Activated T-helper 17 cell treated with anti-CD3 and anti-CD28 coated beads, Interleukin-2, amount 50 U/mL, for 72 hours (primary cell): Measurements from ENCODE around the gene OR1L1. TPM values are rescaled to one million over a fixed set of nuclear protein-coding genes. Genes with fewer than 3 reads are reported as not detected.

Experiments
- ATAC-seq: fragments of 150-1000 bp; cut with Tn5 transposase; replicated peaks from 2 replicates; pipeline ENCODE4 v1.10.0; 2021; ENCODE audit warnings: mild to moderate bottlenecking, moderate library complexity
- H3K27ac Mint-ChIP-seq: one replicate; pipeline ENCODE4 v1.8.0; 2022; ENCODE audit warnings: mixed read lengths
- H3K27me3 Mint-ChIP-seq: one replicate; pipeline ENCODE4 v1.8.0; 2022; ENCODE audit warnings: mixed read lengths
- H3K36me3 Mint-ChIP-seq: one replicate; pipeline ENCODE4 v1.8.0; 2022; ENCODE audit warnings: low read depth, mild to moderate bottlenecking, mixed read lengths
- H3K4me1 Mint-ChIP-seq: one replicate; pipeline ENCODE4 v1.8.0; 2022; ENCODE audit warnings: mixed read lengths
- H3K4me3 Mint-ChIP-seq: one replicate; pipeline ENCODE4 v1.8.0; 2022; ENCODE audit warnings: mild to moderate bottlenecking, mixed read lengths
- H3K9me3 Mint-ChIP-seq: one replicate; pipeline ENCODE4 v1.8.0; 2022; ENCODE audit warnings: mixed read lengths
- total RNA-seq, 2 donors: library from RNA; stranded (reverse); gene quantifications; one replicate each; pipeline ENCODE4 v1.2.3, GENCODE V29; 2022

Gene OR1L1, protein sequence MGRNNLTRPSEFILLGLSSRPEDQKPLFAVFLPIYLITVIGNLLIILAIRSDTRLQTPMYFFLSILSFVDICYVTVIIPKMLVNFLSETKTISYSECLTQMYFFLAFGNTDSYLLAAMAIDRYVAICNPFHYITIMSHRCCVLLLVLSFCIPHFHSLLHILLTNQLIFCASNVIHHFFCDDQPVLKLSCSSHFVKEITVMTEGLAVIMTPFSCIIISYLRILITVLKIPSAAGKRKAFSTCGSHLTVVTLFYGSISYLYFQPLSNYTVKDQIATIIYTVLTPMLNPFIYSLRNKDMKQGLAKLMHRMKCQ
- total RNA-seq: not detected

DNA sequence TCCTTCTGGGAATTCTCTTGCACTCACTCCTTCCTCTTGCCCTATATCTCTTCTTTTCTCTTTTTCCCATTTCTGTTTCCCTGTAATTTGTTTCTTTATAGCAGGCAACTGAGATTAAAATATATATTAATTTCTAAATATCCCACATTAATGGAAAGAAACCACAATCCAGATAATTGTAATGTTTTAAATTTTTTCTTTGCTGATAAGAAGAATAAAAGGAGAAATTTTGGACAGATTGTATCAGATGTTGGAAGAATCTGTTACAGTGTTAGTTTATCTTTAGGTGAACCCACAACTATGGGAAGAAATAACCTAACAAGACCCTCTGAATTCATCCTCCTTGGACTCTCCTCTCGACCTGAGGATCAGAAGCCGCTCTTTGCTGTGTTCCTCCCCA lies at the start of gene OR1L1:
Gene OR1L1 (plus strand): TSS at position 301 of the 400 bp plus-strand sequence. CDS start 0 bp downstream, at position 301.
- no peaks in the 10 kb centered on the region for H3K36me3 Mint-ChIP-seq
- no peak for ATAC-seq
- no peak within 1 kb of the TSS for H3K4me3 Mint-ChIP-seq
- no peaks in the 10 kb centered on the region for H3K4me1 Mint-ChIP-seq
- peaks cover 10% of the 10 kb centered on the region for H3K27me3 Mint-ChIP-seq
- H3K9me3 Mint-ChIP-seq: peaks cover 5% of the 10 kb centered on the region
- H3K27ac Mint-ChIP-seq: no peak within 1 kb of the TSS

DNA sequence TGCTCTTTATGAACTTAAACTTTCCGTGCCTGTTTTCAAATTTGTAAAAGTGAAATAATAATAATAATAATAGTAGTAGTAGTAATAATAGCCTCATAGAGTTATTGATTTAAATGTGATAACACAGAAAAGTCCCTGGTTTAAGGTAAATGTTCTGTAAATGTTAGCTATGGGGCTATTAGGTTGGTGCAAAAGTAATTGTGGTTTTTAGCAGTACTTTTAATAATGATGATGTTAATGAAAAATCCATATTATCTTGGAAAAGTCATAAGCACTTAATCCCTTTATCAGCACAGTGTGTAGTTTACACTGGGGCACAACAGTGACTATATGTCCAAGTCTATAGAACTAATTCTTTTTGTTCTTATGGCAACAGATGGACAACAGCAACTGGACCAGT lies 47.2 kb upstream of the OR1L1 start, which contains the start of gene OR1Q1:
Gene OR1Q1 (plus strand): TSS at position 377 of the 400 bp plus-strand sequence. CDS start 0 bp downstream, at position 377.
- Mint-ChIP-seq H3K36me3 (no peaks in the 10 kb centered on the region), H3K4me1 (no peaks in the 10 kb centered on the region), H3K27me3 (peaks cover 3% of the 10 kb centered on the region), H3K4me3 (no peak within 1 kb of the TSS), H3K27ac (no peak within 1 kb of the TSS), H3K9me3 (no peaks in the 10 kb centered on the region)
- no peak for ATAC-seq

DNA sequence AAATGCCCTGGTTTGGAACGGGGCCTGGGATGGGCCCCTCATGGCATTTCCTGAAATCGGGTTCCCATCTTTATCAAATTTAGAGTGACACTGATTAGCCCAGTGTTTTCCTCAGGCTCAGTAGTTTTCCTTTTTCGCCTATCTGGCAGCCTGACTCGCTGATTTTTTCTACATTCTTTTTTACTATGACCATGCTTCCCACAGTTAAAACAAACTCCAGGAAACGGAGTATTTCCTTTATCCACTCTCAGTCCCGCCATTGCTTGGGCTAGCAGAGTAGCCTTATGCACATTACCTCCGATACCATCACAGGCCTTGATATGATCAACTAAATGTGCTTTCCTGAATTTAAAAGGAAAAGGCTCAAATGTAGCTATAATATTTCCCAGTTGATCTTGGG lies 41.5 kb upstream of the OR1L1 start:
- Mint-ChIP-seq H3K4me1 (no peaks in the 10 kb centered on the region), H3K9me3 (peaks cover 3% of the 10 kb centered on the region), H3K36me3 (no peaks in the 10 kb centered on the region), H3K27me3 (no peaks in the 10 kb centered on the region), H3K4me3 (no peak overlapping the region), H3K27ac (no peak overlapping the region)
- ATAC-seq: no peak

DNA sequence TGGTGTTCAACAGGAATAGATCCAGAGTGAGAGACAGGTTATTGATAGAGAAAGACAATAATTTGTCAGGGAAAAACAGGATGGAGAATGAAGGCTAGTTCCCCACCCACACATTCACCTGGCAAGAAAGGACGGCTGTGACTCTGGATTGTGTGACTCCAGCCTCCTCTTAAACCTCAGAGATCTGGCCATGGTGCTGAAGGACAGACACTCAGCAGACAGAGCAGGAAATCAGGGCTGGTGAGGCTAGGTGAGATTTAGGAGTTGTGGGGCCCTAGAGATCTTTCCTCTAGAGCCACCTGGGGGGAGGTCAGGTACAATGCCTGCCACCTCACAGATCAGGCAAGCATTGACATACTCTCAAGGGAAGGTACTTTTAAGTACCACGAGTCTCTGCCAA lies 19.3 kb upstream of the OR1L1 start:
- peaks cover 20% of the 10 kb centered on the region for H3K27me3 Mint-ChIP-seq
- no peaks in the 10 kb centered on the region for H3K4me1 Mint-ChIP-seq
- H3K4me3 Mint-ChIP-seq: no peak overlapping the region
- peaks cover 20% of the 10 kb centered on the region for H3K9me3 Mint-ChIP-seq
- no peak overlapping the region for H3K27ac Mint-ChIP-seq
- H3K36me3 Mint-ChIP-seq: no peaks in the 10 kb centered on the region
- ATAC-seq: no peak

DNA sequence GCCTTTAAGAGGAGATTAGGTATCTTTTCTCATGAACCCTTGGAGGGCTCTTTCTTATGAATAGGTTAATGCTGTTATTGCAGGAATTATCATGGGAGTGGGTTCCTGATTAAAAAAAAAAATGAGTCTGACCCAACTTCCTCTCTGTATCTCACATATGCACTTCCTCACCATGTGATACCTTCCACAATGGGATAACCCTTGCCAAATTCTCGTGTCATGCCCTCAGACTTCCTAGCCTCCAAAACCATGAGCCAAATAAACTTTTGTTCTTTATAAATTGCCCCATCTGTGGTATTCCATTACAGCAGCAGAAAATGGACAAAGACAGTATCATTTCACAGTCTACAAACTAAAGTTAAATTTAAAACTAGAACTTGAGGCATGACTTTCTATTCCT lies 5.1 kb upstream of the OR1L1 start:
- Mint-ChIP-seq H3K4me1 (no peaks in the 10 kb centered on the region), H3K36me3 (no peaks in the 10 kb centered on the region), H3K27me3 (peaks cover 8% of the 10 kb centered on the region), H3K27ac (no peak overlapping the region), H3K9me3 (peaks cover 4% of the 10 kb centered on the region), H3K4me3 (no peak overlapping the region)
- no peak for ATAC-seq

DNA sequence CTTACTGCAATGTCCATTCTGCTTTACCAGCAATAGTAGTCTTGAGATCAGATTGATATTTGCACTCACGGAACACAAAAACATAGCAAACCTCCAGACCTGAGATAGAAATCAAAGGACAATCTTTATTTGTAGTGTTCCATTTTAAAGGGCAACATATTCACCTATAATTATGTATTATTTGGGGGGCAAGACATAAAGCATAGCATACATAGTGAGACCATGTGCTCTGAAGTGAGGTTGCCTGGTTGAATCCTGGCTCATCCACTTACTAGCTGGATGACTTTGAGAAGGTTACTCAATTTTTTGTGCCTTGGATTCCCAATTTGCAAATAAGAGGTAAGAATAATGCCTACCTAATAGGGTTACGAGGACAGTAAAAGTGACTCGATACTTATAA lies 4.0 kb upstream of the OR1L1 start, which contains the start of gene OR1B1:
Gene OR1B1 (minus strand): TSS at position 101 of the 400 bp plus-strand sequence.
- Mint-ChIP-seq H3K36me3 (no peaks in the 10 kb centered on the region), H3K27ac (no peak within 1 kb of the TSS), H3K4me3 (no peak within 1 kb of the TSS), H3K9me3 (peaks cover 4% of the 10 kb centered on the region), H3K27me3 (peaks cover 14% of the 10 kb centered on the region), H3K4me1 (no peaks in the 10 kb centered on the region)
- no peak for ATAC-seq

DNA sequence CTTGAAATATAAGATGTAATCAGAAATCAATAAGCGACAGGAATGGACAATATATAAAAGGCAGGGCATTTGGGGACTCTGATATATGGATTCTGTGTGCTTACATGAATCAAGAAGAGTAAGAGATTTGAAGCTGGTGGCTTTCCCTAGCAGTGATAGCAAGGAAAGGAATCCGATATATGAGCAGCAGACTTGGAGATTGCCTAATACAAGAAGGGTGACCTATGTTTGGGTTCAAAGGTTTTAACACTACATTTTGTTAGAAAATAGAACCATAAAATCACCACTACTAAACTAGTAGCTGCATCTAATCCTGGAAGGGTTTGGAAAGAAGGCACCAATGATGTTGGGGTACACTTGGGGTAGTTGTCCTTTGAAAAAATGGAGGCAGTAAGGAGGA lies 11.0 kb downstream of the OR1L1 start:
- peaks cover 14% of the 10 kb centered on the region for H3K9me3 Mint-ChIP-seq
- ATAC-seq: no peak
- H3K27ac Mint-ChIP-seq: no peak overlapping the region
- no peaks in the 10 kb centered on the region for H3K4me1 Mint-ChIP-seq
- no peak overlapping the region for H3K4me3 Mint-ChIP-seq
- no peaks in the 10 kb centered on the region for H3K36me3 Mint-ChIP-seq
- peaks cover 15% of the 10 kb centered on the region for H3K27me3 Mint-ChIP-seq

DNA sequence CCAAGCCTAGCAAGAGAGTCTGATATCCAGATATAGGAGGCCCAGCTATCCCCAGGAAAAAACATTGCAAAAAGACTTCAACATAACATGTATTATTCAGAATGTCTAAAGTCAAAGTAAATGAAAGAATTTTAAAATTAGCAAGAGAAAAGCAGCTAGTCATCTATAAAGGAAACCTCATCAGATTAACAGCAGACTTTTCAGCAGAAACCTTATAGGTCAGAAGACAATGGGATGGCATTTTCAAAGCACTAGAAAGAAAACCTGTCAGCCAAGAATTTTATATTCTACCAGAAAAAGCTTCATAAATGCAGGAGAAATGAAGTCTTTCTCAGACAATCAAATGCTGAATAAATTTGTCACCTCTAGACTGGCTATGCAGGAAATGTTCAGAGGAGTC lies 23.3 kb downstream of the OR1L1 start:
- Mint-ChIP-seq H3K4me3 (no peak overlapping the region), H3K27ac (no peak overlapping the region), H3K27me3 (peaks cover 4% of the 10 kb centered on the region), H3K4me1 (no peaks in the 10 kb centered on the region), H3K36me3 (no peaks in the 10 kb centered on the region), H3K9me3 (peaks cover 22% of the 10 kb centered on the region)
- ATAC-seq: no peak

DNA sequence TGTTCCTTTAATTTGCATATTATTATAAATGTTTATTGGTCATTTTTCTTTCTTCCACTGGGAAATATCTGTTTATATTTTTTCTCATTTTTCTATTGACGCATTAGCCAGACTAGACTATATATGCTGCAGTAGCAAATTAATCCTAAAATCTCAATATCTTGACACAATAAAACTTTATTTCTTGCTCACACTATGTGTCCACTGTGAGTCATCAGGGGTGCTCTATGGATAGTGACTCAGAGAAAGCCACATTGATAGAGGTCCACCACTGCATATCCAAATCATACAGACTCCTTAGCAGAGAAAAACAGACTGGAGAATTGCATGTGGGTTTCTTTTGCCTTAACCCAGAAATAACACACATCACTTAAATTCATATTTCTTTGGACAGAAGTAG lies 34.2 kb downstream of the OR1L1 start:
- no peak for ATAC-seq
- Mint-ChIP-seq H3K36me3 (no peaks in the 10 kb centered on the region), H3K9me3 (peaks cover 13% of the 10 kb centered on the region), H3K4me1 (no peaks in the 10 kb centered on the region), H3K27me3 (peaks cover 5% of the 10 kb centered on the region), H3K27ac (no peak overlapping the region), H3K4me3 (no peak overlapping the region)

Other genes starting within 250 kb of the OR1L1 start
- gene OR1J1, start 183.8 kb upstream of the OR1L1 start, total RNA-seq: not detected
- gene OR1J2, start 150.9 kb upstream of the OR1L1 start, total RNA-seq: not detected
- not detected for gene OR1J4, start 142.6 kb upstream of the OR1L1 start, total RNA-seq
- not detected for gene OR1N1, start 134.4 kb upstream of the OR1L1 start, total RNA-seq
- gene OR1N2, start 108.6 kb upstream of the OR1L1 start, total RNA-seq: under 1 TPM in 1 of 2 donors, not detected in 1; 0.37 TPM
- gene OR1L8, start 78.3 kb upstream of the OR1L1 start, total RNA-seq: not detected
- gene OR1Q1, start 47.0 kb upstream of the OR1L1 start, total RNA-seq: under 1 TPM in 1 of 2 donors, not detected in 1; 0.45 TPM
- gene OR1B1, start 4.1 kb upstream of the OR1L1 start, total RNA-seq: under 1 TPM; 0.26 TPM
- gene OR1L3, start 13.4 kb downstream of the OR1L1 start, total RNA-seq: not detected
- not detected for gene OR1L4, start 62.3 kb downstream of the OR1L1 start, total RNA-seq
- gene OR1L6, start 80.6 kb downstream of the OR1L1 start, total RNA-seq: not detected
- gene OR5C1, start 127.2 kb downstream of the OR1L1 start, total RNA-seq: not detected
- gene OR1K1, start 138.4 kb downstream of the OR1L1 start, total RNA-seq: not detected
- 10 to 100 TPM; 15.4 to 24.0 TPM for gene PDCL, start 166.9 kb downstream of the OR1L1 start, total RNA-seq
- gene RC3H2, start 243.6 kb downstream of the OR1L1 start, total RNA-seq: 10 to 100 TPM; 41.2 to 46.5 TPM